Suppressor macrophage treated with lipopolysaccharide for 4 hours (primary cell): ENCODE data around the gene SMYD1.
A peak's percentile ranks its signal among the peaks of the same experiment; 100 is the strongest.

Source experiments
- DNase-seq: peaks from one replicate; pipeline ENCODE4 v3.0.0-alpha.2; 2020

The SMYD1 gene

GRCh38 chr2:88057437-88057844, 10.2 kb upstream of the SMYD1 start:
- DNase-seq, result no peak

- DNase-seq, result no peak
Observed at GRCh38 chr2:88058191-88058590, 9.4 kb upstream of the SMYD1 start.

- DNase-seq, result peak; percentile 39
Observed at GRCh38 chr2:88059979-88060906, 7.4 kb upstream of the SMYD1 start.

GRCh38 chr2:88060907-88061275, 6.7 kb upstream of the SMYD1 start:
- DNase-seq, result no peak

GRCh38 chr2:88061295-88061694, 6.3 kb upstream of the SMYD1 start:
- DNase-seq, result no peak

- no peak for DNase-seq
Observed at GRCh38 chr2:88066543-88066942, 1.1 kb upstream of the SMYD1 start.

- no peak for DNase-seq
Observed at GRCh38 chr2:88067189-88067588, 436 bp upstream of the SMYD1 start.

- DNase-seq, result no peak
Observed at GRCh38 chr2:88068044-88068443, 419 bp downstream of the SMYD1 start.

GRCh38 chr2:88069117-88069516, 1.5 kb downstream of the SMYD1 start:
- no peak for DNase-seq

- DNase-seq, result no peak
Observed at GRCh38 chr2:88070055-88070454, 2.4 kb downstream of the SMYD1 start.

- no peak for DNase-seq
Observed at GRCh38 chr2:88071365-88071764, 3.7 kb downstream of the SMYD1 start.

GRCh38 chr2:88074150-88074549, 6.5 kb downstream of the SMYD1 start:
- DNase-seq, result no peak

- DNase-seq, result peak; percentile 17
Observed at GRCh38 chr2:88074854-88075292, 7.2 kb downstream of the SMYD1 start.

GRCh38 chr2:88077080-88077479, 9.5 kb downstream of the SMYD1 start:
- DNase-seq, result no peak

- DNase-seq, result no peak
Observed at GRCh38 chr2:88078643-88079172, 11.1 kb downstream of the SMYD1 start.

GRCh38 chr2:88080545-88080944, 12.9 kb downstream of the SMYD1 start:
- DNase-seq, result no peak

- DNase-seq, result no peak
Observed at GRCh38 chr2:88081924-88082608, 14.4 kb downstream of the SMYD1 start.

- DNase-seq, result no peak
Observed at GRCh38 chr2:88082781-88083180, 15.2 kb downstream of the SMYD1 start.

GRCh38 chr2:88085099-88085498, 17.5 kb downstream of the SMYD1 start:
- DNase-seq, result no peak

GRCh38 chr2:88085602-88086001, 18.0 kb downstream of the SMYD1 start:
- no peak for DNase-seq

GRCh38 chr2:88086401-88086800, 18.8 kb downstream of the SMYD1 start:
- no peak for DNase-seq

- no peak for DNase-seq
Observed at GRCh38 chr2:88087073-88087472, 19.4 kb downstream of the SMYD1 start.

GRCh38 chr2:88087763-88088162, 20.1 kb downstream of the SMYD1 start:
- DNase-seq, result no peak

GRCh38 chr2:88088999-88089398, 21.4 kb downstream of the SMYD1 start:
- DNase-seq, result no peak
